ENCODE results near the gene PKN2. TPM values are rescaled to one million over a fixed set of nuclear protein-coding genes. Genes with fewer than 3 reads are reported as not detected.

Gene PKN2
- total RNA-seq, 1 experiment from 2014 or later: 31.7 TPM

DNA sequence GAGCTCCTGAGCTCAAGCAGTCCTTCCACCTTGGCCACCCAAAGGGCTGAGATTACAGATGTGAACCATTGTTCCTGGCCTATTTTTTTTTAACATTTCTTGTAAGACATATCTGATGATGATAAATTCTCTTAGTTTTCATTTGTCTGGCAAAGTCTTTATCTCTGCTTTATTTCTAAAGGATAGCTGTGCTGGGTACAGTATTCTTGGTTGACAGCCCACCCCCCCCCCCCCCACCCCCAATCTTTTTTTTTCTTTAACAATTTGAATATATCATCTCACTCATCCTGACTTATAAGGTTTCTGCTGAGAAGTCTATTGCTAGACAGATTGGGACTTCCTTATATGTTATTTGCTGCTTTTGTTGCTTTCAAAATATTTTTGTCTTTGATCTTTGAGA is 51.3 kb downstream of the PKN2 start:
- DNase-seq (ENCODE audit: low read depth): no peak

DNA sequence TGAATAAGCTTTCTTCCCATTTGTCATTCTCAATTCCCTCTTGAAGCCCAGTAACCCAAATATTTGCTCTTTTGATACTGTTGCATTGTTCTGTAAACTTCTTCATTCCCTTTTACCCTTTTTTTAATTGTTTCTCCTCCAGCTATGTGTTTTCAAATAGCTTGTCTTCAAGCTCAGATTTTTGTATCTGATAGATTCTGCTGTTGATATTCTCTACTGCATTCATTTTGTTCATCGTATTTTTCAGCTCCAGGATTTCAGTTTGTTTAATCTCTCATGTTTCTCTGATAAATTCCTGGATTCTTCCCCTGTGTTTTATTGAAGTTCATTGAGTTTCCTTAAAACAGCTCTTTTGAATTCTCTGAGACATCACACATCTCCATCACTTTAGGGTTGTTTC is 51.8 kb downstream of the PKN2 start:
- no peak for DNase-seq (ENCODE audit: low read depth)

DNA sequence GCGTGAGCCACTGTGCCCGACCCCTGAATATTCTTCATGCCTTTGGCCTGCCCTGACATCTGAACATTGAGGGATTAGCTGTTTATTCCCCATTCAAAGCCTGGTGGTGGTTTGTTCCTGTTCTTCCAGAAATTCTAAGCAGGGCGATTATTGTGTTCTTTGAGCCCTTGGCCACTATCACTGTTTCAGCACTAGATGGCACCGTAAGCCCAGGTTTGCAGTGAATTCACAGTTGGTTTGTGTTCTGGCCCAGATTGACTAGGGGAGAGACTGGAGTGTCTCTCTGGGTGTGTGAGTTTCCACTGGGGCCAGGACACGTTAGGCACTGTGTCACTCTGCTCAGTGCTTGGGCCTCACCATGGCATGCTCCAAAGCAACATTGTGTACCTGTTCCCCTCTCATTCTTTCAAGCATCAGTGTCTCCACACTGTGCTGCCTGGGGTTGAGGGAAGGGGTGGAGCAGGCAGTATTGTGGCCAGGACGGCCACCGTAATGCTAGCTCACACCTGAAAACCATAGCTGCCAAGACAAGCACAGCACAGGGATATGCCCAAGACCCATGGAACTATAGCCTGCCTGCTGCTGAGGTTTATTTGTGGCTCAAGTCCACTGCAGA is 52.7 kb downstream of the PKN2 start:
- peak; percentile 49 for DNase-seq (ENCODE audit: low read depth)

- DNase-seq (ENCODE audit: low read depth): no peak
Measured at GRCh38 chr1:88737338-88737927, 53.4 kb downstream of the PKN2 start.

DNA sequence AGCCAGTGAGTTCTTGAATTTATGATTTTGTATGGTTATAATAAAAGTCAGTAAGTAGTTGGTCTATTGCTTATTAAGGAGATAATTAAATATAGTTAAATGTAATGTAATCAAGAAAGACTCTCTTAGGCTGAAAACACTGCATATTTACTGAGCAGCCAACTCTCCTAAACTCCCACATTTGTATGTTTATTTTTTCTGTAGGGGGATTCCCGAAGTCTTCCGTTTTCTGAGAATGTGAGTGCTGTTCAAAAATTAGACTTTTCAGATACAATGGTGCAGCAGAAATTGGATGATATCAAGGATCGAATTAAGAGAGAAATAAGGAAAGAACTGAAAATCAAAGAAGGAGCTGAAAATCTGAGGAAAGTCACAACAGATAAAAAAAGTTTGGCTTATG is 56.7 kb downstream of the PKN2 start:
- no peak for DNase-seq (ENCODE audit: low read depth)

- no peak for DNase-seq (ENCODE audit: low read depth)
Measured at GRCh38 chr1:88741413-88741812, 57.3 kb downstream of the PKN2 start.

DNA sequence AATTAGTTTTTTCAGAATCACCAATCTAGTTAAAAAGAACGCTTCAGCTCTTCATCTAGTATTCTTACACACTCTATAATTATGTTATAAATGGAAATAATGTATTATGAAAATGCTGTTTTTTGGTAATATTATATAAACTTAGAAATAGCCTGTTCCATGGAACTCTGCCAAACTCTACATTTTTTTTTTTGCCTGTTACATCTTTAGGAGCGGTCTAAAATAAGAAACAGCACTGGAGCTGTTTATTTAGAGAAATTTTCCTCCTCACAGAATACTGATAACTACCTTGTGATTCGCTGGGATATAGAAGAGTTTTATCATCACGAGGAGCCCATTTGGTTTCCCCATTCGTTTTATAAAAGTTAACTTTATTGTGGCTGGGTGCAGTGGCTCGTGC is 58.5 kb downstream of the PKN2 start:
- no peak for DNase-seq (ENCODE audit: low read depth)

GRCh38 chr1:88744142-88744541 is 60.1 kb downstream of the PKN2 start:
- DNase-seq (ENCODE audit: low read depth): no peak

- DNase-seq (ENCODE audit: low read depth): no peak
Measured at GRCh38 chr1:88746916-88747315, 62.8 kb downstream of the PKN2 start.

GRCh38 chr1:88751714-88752113 is 67.6 kb downstream of the PKN2 start:
- DNase-seq (ENCODE audit: low read depth): no peak

GRCh38 chr1:88753506-88753905 is 69.4 kb downstream of the PKN2 start:
- no peak for DNase-seq (ENCODE audit: low read depth)

DNA sequence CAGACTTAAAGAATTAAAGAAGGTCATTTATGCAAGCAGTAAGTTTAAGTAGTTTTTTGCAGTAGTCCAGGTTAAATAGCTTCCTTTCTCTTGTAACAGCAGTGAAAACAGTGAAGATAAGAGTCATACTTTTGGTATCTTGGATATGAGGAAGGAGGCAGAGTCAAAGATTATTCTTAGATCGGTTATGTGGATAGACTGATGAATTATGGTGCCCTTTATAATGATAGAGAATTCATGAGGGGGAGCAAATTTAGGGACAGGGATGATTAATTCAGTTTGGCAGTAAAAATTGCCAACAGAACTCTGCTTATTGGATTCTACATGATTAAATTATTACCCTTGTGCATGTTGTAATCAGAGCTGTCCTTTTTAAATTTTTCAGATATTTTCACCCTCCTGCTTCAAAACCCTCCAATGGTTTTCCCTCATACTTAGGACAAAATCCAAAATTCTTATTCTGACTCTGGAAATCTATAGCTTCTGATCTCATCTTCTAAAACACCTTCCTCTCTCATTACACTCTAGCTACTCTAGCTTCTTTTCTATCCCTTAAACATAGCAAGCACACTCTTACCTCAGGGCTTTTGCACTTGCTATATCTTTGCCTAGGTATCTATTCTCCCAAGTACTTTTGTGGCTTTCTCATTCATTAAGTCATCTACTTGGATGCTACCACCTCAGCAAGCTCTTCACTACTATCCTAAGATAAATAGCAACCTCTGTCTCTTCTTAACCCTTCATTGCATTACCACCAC is 79.8 kb downstream of the PKN2 start:
- DNase-seq (ENCODE audit: low read depth): no peak

GRCh38 chr1:88768187-88768586 is 84.1 kb downstream of the PKN2 start:
- no peak for DNase-seq (ENCODE audit: low read depth)

DNA sequence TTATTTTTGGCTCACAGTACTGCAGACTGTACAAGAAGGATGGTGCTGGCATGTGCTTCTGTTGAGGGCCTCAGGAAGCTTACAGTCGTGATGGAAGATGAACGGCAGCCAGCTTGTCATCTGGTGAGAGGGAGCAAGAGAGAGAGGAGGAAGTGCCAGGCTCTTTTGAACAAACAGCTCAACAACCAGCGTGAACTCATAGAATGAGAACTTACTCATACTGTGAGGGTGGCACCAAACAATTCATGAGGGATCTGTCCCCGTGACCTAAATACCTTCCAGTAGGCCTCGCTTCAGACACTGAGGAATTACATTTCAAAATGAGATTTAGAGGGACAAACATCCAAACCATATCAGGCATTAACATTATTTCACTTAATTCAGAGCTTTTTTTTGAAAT is 84.7 kb downstream of the PKN2 start:
- DNase-seq (ENCODE audit: low read depth): no peak

DNA sequence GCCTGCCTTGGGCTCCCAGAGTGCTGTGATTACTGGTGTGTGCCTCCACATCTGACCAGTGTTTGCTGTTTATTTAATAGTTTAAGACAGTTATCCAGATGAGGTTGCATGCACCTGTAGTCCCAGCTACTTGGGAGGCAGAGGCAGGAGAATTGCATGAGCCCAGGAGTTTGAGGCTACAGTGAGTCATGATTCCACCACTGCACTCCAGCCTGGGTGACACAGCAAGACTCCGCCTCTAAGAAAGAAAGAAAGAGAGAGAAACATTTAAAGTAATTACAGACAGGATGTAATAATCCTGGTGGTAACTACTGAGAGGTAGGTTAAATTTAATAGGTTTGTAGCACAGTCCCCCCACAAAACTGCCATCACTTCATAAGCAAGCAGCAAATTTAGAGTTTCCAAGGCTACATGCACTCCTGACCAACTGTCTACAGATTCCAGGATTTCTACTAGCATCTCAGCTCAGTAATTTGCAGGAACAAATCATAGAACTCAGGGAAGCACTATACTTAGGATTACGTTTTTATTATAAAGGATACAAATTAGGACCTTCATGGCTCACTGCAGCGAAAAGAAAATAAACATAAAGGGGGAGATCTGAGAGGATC is 89.6 kb downstream of the PKN2 start:
- DNase-seq (ENCODE audit: low read depth): peak; percentile 88

DNA sequence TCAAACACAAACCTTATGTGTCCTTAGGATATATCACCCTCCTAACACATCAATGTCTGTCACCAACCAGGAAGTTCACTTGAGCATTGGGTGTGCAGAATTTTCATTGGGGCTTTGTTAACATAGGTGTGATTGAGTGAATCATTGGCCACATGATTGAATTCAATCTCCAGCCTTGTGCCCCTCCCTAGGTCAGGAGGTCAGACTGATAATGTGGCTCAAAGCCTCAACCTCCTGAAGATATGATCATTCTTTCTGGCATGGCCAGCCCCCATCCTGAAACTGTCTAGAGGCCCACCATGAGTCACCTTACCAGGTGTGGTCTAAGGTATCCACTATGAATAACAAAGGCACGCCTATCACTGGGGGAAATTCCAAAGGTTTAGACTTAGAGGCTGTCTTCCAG is 90.1 kb downstream of the PKN2 start:
- DNase-seq (ENCODE audit: low read depth): peak; percentile 63

- DNase-seq (ENCODE audit: low read depth): no peak
Measured at GRCh38 chr1:88777604-88778149, 93.6 kb downstream of the PKN2 start.

- no peak for DNase-seq (ENCODE audit: low read depth)
Measured at GRCh38 chr1:88779880-88780279, 95.8 kb downstream of the PKN2 start.

- no peak for DNase-seq (ENCODE audit: low read depth)
Measured at GRCh38 chr1:88780485-88780884, 96.4 kb downstream of the PKN2 start.

DNA sequence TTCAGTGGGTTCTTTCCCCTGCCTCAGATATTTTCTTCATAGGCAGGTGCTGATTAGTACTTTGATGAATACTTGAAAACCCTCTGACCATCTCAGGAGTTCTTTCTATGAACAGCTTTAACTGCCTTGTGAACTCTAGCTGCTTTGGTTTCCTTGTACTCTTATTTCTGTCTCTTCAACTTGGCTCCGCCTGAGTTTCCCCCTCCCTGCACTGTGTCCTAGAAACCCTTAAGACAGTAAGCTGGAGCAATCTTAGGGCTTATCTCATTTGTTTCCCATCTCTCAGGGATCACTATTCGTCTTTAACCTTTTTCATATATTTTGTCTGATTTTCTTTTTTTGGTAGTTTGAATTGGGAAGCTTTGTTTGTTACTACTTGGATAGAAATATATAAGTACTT is 99.1 kb downstream of the PKN2 start:
- DNase-seq (ENCODE audit: low read depth): no peak

- no peak for DNase-seq (ENCODE audit: low read depth)
Measured at GRCh38 chr1:88784551-88784950, 100.5 kb downstream of the PKN2 start.

Measured in Daoy (cell line).